ENCODE results near the gene DNAL4. TPM values are rescaled to one million over a fixed set of nuclear protein-coding genes. Genes with fewer than 3 reads are reported as not detected.

The DNAL4 gene
- total RNA-seq, 1 donor from 2014 or later: 16.0 TPM

DNA sequence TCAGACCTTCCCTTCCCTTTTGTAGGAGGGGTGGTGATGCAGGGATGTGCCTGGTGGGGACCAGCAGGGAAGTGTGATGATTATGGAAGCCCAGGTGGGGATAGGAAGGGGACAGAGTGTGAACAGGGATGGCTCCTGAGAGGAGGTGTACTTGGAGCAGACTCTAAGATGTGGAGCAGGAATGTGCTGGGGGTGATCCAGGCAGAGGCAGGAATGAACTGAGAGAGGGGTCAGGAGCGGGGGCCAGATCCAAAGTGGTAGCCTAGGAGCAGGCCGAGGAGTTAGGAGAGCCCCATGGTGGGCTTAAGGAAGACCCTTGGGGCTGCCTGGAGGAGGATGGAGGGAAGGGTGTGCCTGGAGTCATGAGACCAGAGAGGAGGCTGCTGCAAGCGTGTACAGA lies 46.2 kb upstream of the DNAL4 start:
- Histone ChIP-seq H3K9me3 (no peaks in the 10 kb centered on the region), H3K36me3 (no peaks in the 10 kb centered on the region), H3K4me3 (no peak overlapping the region), H3K4me1 (no peaks in the 10 kb centered on the region), H3K27ac (no peak overlapping the region), H3K27me3 (peaks cover 24% of the 10 kb centered on the region)
- intact Hi-C loops (cut with DNase I): no loop called here
- no peak for DNase-seq
- ATAC-seq: no peak
- TF ChIP-seq, protein P1, sequence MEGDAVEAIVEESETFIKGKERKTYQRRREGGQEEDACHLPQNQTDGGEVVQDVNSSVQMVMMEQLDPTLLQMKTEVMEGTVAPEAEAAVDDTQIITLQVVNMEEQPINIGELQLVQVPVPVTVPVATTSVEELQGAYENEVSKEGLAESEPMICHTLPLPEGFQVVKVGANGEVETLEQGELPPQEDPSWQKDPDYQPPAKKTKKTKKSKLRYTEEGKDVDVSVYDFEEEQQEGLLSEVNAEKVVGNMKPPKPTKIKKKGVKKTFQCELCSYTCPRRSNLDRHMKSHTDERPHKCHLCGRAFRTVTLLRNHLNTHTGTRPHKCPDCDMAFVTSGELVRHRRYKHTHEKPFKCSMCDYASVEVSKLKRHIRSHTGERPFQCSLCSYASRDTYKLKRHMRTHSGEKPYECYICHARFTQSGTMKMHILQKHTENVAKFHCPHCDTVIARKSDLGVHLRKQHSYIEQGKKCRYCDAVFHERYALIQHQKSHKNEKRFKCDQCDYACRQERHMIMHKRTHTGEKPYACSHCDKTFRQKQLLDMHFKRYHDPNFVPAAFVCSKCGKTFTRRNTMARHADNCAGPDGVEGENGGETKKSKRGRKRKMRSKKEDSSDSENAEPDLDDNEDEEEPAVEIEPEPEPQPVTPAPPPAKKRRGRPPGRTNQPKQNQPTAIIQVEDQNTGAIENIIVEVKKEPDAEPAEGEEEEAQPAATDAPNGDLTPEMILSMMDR (IDR thresholded peaks at IDR 0.05): no peak

DNA sequence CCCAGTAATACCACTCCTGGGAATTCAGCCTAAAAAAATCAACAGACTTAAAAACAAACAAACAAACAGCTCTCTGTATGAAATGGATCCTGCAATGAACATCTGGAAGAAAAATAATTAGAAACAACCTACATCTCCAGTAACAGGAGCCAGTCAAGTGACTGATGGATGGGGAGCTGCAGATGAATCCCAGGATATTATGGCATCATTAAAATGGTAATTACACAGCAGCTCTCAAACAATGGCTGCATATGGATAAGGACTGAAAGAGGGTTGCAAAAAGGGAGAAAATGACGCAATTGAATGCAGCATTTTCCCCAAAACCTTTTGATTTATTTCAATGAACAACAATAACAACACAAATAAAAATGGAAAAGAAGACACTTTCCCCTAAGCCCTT lies 45.7 kb upstream of the DNAL4 start:
- ATAC-seq (no peak), DNase-seq (no peak)
- no peaks in the 10 kb centered on the region for H3K36me3 ChIP-seq
- H3K27me3 ChIP-seq: peaks cover 23% of the 10 kb centered on the region
- H3K27ac ChIP-seq: no peak overlapping the region
- intact Hi-C loops (cut with DNase I): no loop called here
- H3K4me3 ChIP-seq: no peak overlapping the region
- H3K9me3 ChIP-seq: no peaks in the 10 kb centered on the region
- TF ChIP-seq, protein P1 (IDR thresholded peaks at IDR 0.05): no peak
- H3K4me1 ChIP-seq: no peaks in the 10 kb centered on the region

DNA sequence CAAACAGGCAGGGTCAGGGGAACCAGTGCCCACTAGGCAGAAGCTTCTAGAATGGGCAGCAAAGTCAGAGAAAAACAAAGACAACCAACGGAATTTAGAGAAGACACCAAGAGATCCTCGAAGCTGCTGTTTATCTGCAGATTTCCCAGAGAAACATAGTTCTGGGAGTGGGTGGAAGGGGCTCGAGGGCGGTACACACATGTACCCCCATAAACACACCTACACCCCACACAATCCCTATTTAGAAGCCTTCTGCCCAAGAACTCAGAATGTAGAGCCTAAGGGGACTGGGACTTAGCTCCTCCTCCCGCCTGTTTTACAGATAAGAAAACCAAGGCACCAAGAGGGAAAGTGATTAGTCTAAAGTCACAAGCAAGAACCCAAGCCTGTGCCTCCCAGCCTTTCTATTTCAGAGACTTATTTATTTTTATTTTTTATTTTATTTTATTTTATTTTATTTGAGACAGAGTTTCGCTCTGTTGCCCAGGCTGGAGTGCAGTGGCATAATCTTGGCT lies 43.5 kb upstream of the DNAL4 start:
- peaks cover 14% of the 10 kb centered on the region for H3K27me3 ChIP-seq
- no peak for DNase-seq
- H3K36me3 ChIP-seq: no peaks in the 10 kb centered on the region
- H3K4me1 ChIP-seq: no peaks in the 10 kb centered on the region
- TF ChIP-seq, protein P1 (IDR thresholded peaks at IDR 0.05): no peak
- H3K4me3 ChIP-seq: no peak overlapping the region
- H3K27ac ChIP-seq: no peak overlapping the region
- no peaks in the 10 kb centered on the region for H3K9me3 ChIP-seq
- ATAC-seq: no peak
- intact Hi-C loops (cut with DNase I): no loop called here

DNA sequence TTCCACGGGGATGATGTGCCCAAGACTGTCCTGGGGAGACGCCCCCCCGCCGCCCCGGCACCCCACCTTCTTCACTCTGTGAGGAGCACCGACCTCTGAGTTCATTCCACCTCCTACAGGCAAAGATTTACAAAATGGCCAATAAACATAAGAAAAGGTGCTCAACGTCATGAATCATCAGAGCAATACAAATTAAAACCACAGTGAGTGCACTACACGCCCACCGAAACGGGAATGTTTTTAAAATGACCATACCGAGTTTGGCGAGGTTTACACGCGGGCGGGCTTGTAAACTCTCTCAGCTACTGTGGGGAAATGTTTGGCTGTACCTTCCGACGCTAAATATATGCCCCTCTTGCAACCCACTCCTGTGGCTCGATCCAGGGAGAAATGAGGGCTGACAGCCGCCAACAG lies 42.0 kb upstream of the DNAL4 start:
- no peak overlapping the region for H3K27ac ChIP-seq
- H3K4me3 ChIP-seq: no peak overlapping the region
- intact Hi-C loops (cut with DNase I): no loop called here
- no peak for ATAC-seq
- no peaks in the 10 kb centered on the region for H3K9me3 ChIP-seq
- DNase-seq: no peak
- H3K27me3 ChIP-seq: peaks cover under 1% of the 10 kb centered on the region
- TF ChIP-seq, protein P1 (IDR thresholded peaks at IDR 0.05): no peak
- H3K36me3 ChIP-seq: no peaks in the 10 kb centered on the region
- no peaks in the 10 kb centered on the region for H3K4me1 ChIP-seq

DNA sequence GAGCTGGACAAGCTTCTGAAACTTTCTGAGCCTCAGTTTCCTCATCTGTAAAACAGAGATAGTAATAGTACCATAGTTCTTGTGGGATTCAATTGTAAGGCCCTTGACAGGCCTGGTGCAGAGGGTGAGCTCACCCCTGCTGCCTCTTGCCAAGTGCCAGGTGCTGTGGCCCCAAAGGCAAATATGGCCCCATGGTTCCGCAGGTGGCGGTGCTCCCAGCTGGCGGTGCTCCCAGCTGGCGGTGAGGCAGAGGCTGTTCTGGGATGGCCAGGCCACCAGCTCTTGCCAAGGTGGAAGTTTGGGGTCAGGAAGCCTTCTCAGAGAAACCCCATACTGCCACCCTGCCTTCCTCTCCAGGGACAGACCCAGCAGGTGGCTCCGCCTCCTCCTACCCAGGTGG lies 41.0 kb upstream of the DNAL4 start:
- ATAC-seq (no peak), DNase-seq (no peak)
- Histone ChIP-seq H3K9me3 (no peaks in the 10 kb centered on the region), H3K4me3 (no peak overlapping the region), H3K27ac (no peak overlapping the region), H3K4me1 (no peaks in the 10 kb centered on the region), H3K27me3 (no peaks in the 10 kb centered on the region), H3K36me3 (no peaks in the 10 kb centered on the region)
- TF ChIP-seq, protein P1 (IDR thresholded peaks at IDR 0.05): no peak
- intact Hi-C loops (cut with DNase I): no loop called here
